Fibroblast of the conjunctiva (primary cell): ENCODE results near the gene POR.
A peak's percentile ranks its signal among the peaks of the same experiment; 100 is the strongest.

Experiments used
- DNase-seq: peaks from one replicate; pipeline ENCODE4 v3.0.0-alpha.2; 2010; ENCODE audit warnings: low read depth

POR gene

GRCh38 chr7:75953931-75954330, 39.0 kb downstream of the POR start:
- no peak for DNase-seq

GRCh38 chr7:75955331-75955955, 40.5 kb downstream of the POR start:
- no peak for DNase-seq

- DNase-seq: no peak
Measured at GRCh38 chr7:75957021-75957736, 42.2 kb downstream of the POR start.

- no peak for DNase-seq
Measured at GRCh38 chr7:75958802-75959543, 44.0 kb downstream of the POR start.

GRCh38 chr7:75960372-75960771, 45.4 kb downstream of the POR start:
- no peak for DNase-seq

- DNase-seq: no peak
Measured at GRCh38 chr7:75961218-75961617, 46.3 kb downstream of the POR start.

- peak; percentile 29 for DNase-seq
Measured at GRCh38 chr7:75962607-75963380, 47.8 kb downstream of the POR start.

GRCh38 chr7:75963381-75963995, 48.5 kb downstream of the POR start:
- no peak for DNase-seq

- no peak for DNase-seq
Measured at GRCh38 chr7:75965617-75966016, 50.7 kb downstream of the POR start.

- DNase-seq: peak; percentile 65
Measured at GRCh38 chr7:75966190-75966961, 51.4 kb downstream of the POR start.

- no peak for DNase-seq
Measured at GRCh38 chr7:75967055-75967454, 52.1 kb downstream of the POR start.

- no peak for DNase-seq
Measured at GRCh38 chr7:75967487-75967997, 52.6 kb downstream of the POR start.

- no peak for DNase-seq
Measured at GRCh38 chr7:75968012-75968411, 53.1 kb downstream of the POR start.

- no peak for DNase-seq
Measured at GRCh38 chr7:75968561-75969001, 53.6 kb downstream of the POR start.

- DNase-seq: no peak
Measured at GRCh38 chr7:75969182-75969581, 54.2 kb downstream of the POR start.

GRCh38 chr7:75969704-75970498, 54.9 kb downstream of the POR start:
- no peak for DNase-seq

GRCh38 chr7:75971309-75971960, 56.5 kb downstream of the POR start:
- no peak for DNase-seq

- DNase-seq: no peak
Measured at GRCh38 chr7:75971961-75972763, 57.2 kb downstream of the POR start.

GRCh38 chr7:75977743-75978142, 62.8 kb downstream of the POR start:
- peak; percentile 84 for DNase-seq
